GM19455 (cell line): Measurements from ENCODE around the gene KIF3A.

ENCODE experiments used
- ATAC-seq: cut with Tn5 transposase; IDR thresholded peaks from one replicate; pipeline ENCODE4 v1.9.1; 2021; ENCODE audit not compliant: unreplicated experiment

The KIF3A gene

DNA sequence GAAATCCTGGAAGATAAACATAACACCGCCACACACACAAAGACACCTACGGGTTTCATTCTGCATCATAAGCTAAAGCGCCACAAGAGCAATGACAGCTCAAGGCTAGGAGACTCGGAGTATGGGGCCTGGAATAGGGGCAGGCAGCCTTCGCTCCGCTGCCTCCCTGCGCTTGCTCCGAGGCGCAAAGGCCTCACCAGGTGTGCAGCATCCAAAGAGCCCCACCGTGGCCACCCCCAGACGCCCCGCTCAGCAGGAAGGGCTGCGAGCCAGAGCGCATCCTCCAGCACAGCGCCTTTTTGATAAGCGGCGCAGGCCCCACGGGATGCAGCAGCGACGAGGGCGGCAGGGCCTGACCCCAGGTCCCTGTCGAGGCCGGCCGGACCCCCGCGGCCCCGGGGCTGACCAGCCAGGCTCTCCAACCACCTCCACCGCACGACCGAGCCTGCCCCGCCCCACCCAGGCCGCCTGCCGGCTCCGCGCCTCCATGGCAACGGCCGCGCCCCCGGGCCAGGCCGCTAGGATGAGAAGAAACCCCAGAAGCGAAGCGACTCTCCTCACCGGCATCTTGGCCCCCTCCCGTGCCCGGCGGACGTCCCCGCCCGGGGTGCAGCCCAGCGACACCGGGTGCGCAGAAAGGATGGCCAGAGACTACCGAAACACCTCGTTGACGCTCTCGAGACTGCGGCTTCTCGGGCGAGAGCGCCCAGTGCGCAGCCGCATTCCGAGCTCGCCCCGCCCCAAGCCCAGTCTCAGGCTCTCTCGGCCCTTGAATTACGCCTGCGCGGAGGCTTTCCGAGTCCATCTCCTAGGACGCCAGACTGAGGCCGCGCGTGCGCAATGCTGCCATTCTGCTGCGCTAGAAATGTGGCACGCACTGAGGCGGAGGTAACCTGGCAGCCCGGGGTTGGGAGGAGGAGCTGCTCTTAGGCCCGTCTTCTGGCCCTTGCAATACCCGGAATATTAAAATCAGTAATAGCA, at the start of gene KIF3A:
Gene KIF3A, minus strand, starts transcription at position 694 of the 981 bp plus-strand sequence. Its CDS starts 127 bp downstream, at position 567.
- ATAC-seq = peak; percentile 91

DNA sequence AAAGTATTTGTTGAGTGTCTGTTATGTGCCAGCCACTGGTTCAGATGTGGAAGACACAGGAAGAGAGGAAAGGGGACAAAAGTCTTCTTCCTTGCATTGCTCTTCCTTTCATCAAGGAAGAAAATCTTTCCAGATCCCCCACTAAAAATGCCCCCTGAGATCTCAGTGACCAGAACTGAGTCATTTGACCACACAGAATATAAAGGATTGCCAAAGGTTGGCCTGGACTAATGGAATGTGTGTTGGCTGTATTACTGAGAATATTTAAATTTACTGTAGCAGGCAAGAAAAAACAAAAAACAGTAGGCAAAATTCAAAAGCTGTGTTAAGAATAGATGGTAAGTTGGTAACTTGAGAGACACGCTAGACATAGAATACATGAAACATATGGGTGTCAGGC, 49.7 kb upstream of the KIF3A start:
- ATAC-seq = no peak

DNA sequence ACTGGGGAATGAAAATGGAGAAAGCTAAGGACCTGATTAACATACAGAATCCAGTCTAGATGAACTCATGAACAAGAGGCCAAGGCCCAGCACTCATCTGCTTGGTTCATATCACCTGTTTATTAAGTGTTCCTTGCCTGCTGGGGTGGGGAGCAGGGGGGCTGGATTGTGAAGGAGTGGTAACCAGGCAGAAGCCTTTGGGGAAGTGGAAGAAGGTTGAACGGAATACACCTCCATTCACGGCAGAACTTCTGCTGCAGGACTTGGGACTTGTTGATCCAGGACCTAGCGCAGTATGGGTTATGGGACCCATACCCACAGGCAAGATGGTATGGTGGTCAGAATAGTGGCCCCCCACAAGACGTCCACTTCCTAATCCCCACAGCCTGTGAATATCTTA, 48.5 kb upstream of the KIF3A start:
- no peak for ATAC-seq

DNA sequence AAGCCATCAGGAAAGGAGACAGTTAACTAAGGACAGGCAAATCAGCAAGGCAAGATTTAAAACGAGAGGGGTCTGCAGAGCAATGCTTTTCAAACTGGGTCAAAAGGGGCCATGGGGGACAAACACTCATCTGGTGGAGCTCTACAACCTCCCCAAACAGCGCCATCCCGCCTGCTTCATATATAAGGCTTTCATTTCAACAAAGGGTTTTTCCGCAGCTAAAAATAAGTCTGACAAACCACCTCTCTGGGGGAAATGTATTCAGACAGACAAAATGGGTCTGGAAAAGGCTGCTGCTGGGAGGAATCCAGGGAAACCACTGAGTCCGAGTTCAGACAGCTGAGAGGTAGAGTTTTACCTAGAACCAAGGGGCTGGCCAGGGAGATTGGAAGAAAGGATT, 48.0 kb upstream of the KIF3A start:
- ATAC-seq = no peak

GRCh38 chr5:132782101-132782500, 44.8 kb upstream of the KIF3A start:
- no peak for ATAC-seq

DNA sequence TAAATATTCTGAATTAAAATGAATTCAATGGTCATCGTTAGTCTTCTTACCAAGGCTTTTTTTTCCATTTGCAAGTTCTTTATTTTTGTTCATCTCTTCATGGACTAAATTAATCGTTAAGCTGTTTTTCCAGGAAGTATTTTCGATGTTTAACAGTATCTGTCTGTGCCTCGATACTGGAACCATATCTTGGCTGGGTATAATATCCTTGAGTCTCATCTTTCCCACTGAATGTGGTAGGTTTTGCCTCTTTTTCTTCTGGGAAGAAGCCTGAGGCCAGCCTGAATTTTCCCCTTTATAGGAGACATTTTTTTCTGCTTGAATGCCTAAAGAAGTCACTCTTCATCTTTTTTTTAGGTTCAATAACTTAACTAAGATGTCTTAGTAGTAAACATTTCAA, 43.7 kb upstream of the KIF3A start:
- no peak for ATAC-seq

DNA sequence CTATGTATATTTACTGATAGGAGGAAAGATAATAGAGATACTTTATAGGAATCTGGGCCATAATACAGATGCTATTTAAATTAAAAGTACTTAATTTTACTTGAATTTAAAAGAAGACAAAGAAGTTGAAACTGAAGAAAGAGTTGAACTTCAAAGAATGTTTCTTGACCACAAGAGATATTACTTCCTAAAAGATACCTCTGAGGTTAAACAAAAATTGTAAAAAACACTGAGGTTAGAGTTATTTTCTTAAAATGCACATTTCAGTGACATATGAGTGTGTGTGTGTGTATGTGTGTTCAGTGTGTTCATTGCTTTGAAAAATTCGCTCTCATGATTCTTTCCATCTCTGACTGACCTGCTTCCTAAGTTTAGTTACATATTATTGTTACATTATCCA, 43.2 kb upstream of the KIF3A start:
- ATAC-seq = no peak

DNA sequence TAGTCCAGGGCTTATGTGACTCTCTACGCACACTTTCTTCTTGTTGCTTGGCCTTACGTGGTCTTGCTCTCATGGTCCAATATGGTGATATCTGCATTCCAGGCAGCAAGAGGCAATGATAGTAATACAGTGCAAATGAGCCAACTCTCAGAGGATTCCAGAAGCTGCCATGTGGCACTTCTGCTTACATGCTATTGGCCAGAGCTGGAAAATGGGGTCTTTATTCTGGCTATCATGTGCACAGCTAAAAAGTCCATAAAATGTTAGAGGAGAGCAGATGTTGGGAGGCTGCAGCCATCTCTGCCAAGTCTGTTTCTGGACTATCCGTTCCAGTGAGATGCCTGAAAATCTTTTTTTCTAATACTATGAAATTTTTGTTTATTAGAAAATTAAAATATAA, 42.6 kb upstream of the KIF3A start:
- ATAC-seq = no peak

- ATAC-seq = no peak
Observed at GRCh38 chr5:132778856-132779255, 41.5 kb upstream of the KIF3A start.

- ATAC-seq = no peak
Observed at GRCh38 chr5:132778129-132778528, 40.8 kb upstream of the KIF3A start.

DNA sequence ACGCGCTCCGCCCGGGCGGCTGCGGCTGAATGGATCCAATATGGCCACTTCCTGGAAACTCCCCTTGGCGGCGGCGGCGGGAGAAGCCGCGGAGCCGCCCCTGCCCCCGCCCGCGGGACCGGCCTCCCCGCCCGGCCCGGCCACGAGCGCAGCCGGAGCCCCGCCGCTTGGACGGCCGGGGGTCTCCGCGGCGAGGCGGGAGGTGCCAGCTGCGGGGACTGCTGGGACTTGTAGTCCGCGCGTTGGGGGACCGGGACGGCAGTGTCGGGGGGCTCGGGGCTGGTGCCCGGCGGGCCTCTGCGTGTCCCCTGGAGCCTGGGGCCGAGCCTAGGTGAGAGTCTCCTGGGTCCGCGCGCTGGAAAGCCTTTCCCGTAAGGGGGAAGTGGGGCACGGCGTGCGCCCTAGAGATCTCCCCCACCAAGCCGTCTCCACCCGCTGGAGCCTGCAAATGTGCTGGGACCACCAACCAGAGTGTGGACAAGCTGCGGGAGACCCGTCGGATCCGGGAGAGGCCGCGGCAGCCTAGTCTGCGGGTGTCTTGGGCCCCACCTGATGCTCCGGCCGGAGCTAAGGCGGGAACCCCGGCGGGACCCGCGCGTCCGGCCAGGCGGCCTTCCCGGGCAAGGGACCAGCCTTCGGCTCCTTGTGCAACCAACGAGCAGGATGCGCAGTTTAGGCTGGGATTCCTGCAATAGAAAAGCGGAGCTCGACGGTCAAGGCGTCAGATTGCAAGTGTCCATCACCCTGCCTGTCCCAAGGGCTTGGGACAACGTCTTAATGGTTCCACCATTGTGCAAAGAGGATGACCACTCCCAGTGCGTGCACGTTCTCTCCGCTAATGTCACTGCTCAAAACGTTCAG, 40.1 kb upstream of the KIF3A start, which contains the start of gene SEPTIN8:
Gene SEPTIN8, minus strand, starts transcription at position 31 of the 861 bp plus-strand sequence. CDS start 102 bp downstream, outside the sequence.
- ATAC-seq = peak; percentile 59

DNA sequence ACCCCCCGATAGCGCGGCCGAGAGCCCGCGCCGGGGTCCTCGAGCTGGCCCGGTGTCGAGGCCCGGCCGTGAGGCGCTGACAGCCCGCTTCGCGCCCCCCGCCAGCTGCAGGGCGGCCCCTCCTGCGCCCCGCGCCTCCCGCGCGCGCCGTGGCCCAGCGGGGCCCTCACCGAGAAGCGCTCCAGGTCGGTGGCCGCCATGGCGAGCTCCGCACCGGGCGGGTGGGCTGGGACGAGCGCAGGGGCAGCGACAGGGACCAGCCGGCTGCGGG, 39.5 kb upstream of the KIF3A start:
- no peak for ATAC-seq

- ATAC-seq = no peak
Observed at GRCh38 chr5:132776131-132776937, 39.0 kb upstream of the KIF3A start.

DNA sequence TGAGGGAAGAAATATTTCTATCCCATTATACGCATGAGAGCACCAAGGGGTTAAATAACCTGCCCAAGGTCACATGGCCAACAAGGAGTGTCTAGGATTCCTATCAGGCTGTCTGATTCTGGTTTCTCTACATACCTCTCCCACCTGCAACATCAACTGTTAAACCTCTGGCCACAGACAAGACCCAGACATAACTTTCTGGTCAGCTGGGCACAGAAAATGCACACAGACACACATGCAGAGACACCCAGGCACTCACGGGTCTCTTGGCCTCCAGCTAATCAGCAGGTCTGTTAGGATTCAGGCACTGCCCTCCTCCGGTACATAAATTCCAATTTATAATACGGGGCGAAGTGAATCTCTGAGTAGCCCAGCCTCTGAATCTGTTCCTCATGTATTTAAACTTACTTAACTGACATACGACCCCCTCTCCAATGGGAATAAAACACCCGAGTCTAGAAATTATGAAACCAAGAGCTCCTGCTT, 38.2 kb upstream of the KIF3A start:
- ATAC-seq = no peak

DNA sequence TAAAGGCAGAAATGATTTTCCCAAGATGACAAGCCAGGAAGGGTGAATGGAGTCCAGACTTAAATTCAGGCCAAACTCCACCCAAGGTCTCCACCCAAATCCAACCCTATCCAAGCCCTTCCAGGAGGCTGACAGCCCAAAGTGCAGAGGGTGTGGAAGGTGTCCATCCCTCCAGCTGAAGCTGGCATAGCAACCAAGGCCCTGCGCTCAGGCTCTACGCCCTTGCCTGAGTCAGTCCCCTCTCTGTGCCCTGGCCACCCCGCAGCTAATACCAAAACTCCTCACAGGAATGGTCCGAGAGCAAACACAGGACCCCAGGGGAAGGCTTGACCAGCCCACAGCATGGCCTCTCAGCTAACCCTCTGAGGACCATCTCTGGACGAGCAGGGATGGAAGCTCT, 37.5 kb upstream of the KIF3A start:
- no peak for ATAC-seq

GRCh38 chr5:132774406-132774805, 37.1 kb upstream of the KIF3A start:
- no peak for ATAC-seq

DNA sequence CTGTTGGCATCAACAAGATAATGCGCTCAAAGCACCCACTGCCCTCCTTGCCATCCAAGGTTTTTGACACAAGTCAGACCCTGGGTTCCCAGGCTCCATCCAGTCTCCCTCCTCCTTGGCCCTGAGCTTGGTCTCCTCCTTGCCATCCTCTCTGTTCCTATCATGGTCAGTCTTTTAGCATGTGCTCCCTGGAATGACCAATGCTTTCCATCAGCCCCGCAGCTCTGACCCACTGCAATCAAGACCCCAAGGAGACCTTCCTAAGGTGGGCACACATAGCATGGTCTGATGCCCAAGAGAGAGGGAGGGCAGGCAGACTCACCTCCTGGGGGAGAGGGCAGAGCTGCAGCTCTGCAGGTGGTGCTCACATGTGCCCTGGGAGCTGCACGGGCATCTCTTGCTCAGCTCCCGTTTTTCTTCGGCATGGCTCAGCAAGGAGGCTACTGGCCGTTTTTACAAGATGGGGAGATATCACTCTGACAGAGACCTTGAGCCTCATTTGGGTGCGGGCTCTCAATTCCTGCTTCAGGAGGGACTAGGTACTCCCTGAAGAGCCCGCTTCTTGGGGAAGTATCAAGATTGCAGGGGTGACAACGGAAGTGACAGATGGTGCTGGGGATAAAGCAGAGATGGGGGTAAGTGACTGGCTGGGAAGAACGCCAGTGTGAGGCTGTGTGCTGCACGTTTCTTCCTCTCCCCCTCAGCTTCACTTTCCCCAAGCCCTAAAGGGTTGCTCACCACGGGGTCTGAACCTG, 36.4 kb upstream of the KIF3A start:
- no peak for ATAC-seq

DNA sequence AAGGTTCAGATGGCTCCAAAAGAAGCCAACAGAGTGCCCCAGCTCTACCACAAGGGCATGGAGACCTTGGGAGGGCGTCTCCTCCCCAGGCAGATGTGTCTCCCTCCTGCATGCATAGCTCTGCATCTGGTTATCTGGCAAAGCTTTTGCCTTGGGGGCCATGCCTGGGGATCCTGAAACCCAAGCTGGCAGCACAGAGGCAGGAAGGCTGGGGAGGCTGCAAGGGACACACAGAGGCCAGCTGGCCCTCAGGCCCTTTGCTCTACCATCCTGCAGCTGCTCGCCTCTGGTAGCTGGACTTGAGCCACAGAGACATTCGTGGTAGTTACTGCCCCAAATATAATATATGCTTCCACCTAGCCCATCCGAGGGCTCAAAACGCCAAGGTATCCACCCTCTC, 35.8 kb upstream of the KIF3A start:
- no peak for ATAC-seq

- no peak for ATAC-seq
Observed at GRCh38 chr5:132772291-132773070, 35.1 kb upstream of the KIF3A start.
